ENCODE measurements around the gene TMEM19. TPM values are rescaled to one million over a fixed set of nuclear protein-coding genes. Genes with fewer than 3 reads are reported as not detected.

Gene TMEM19
- total and polyA plus RNA-seq, 2 of the 8 experiments (the other 6 are each of a cell fraction or from before 2014, with no cell fraction given): 12.6 to 19.1 TPM

GRCh38 chr12:71742998-71743397 is 57.1 kb downstream of the TMEM19 start:
- FAIRE-seq: no peak
- no peak overlapping the region for H2BK120ac ChIP-seq (replicated peaks; ENCODE audit: low read depth, low read length)
- no peaks in the 10 kb centered on the region for H4K20me1 ChIP-seq (replicated peaks in 1 of 2; ENCODE audit: control insufficient read depth in 1 of 2, insufficient read depth in 2 of 2, low read length in 2 of 2)
- CTCF ChIA-PET (ENCODE audit: partially characterized antibody): interaction anchor here (0.7 to 1.3 kb wide), 3 partner anchors 11 to 320 kb away, joined by 3 to 5 read pairs (median 3); no protein-coding TSS in a partner anchor
- no peaks in the 10 kb centered on the region for H3K4me1 ChIP-seq (replicated peaks in 1 of 4; ENCODE audit: control insufficient read depth in 3 of 4, insufficient read depth in 4 of 4, low read length in 3 of 4)
- no peaks in the 10 kb centered on the region for H3K27me3 ChIP-seq (replicated peaks in 1 of 4; ENCODE audit: control insufficient read depth in 3 of 4, extremely low read depth in 1 of 4, insufficient read depth in 3 of 4, low read length in 3 of 4)
- H2AK5ac ChIP-seq (ENCODE audit: low read depth, low read length): no peak overlapping the region
- H3K56ac ChIP-seq (replicated peaks; ENCODE audit: insufficient read length, low read depth, low read length): no peak overlapping the region
- no peak overlapping the region for H4K91ac ChIP-seq (replicated peaks; ENCODE audit: insufficient read length, low read length)
- H3K79me2 ChIP-seq (ENCODE audit: control insufficient read depth in 1 of 2, insufficient read depth in 2 of 2, low read length in 2 of 2): no peaks in the 10 kb centered on the region
- H3K4me2 ChIP-seq (ENCODE audit: insufficient read depth in 1 of 2, low read depth in 2 of 2, low read length in 2 of 2): no peak overlapping the region
- H2BK5ac ChIP-seq (ENCODE audit: low read depth, low read length): no peak overlapping the region
- no peak overlapping the region for H2AFZ ChIP-seq (ENCODE audit: low read length)
- H3K23me2 ChIP-seq (ENCODE audit: low read depth, low read length): no peaks in the 10 kb centered on the region
- H2BK12ac ChIP-seq (ENCODE audit: low read depth, low read length): no peak overlapping the region
- H3K23ac ChIP-seq (ENCODE audit: insufficient read length): no peak overlapping the region
- no peak overlapping the region for H4K8ac ChIP-seq (ENCODE audit: extremely low read depth, insufficient read depth, low read length)
- no peak overlapping the region for H3K27ac ChIP-seq (ENCODE audit: low read depth, low read length)
- H4K5ac ChIP-seq (ENCODE audit: insufficient read length, low read depth, low read length): no peak overlapping the region
- no peak for DNase-seq (ENCODE audit: low read depth in 1 of 2, low spot score in 2 of 2)
- POLR2A ChIA-PET (ENCODE audit: partially characterized antibody): no interaction called here
- H3K9ac ChIP-seq (replicated peaks in 1 of 4; ENCODE audit: extremely low read depth in 1 of 4, low read depth in 3 of 4, low read length in 3 of 4): no peak overlapping the region
- H3K18ac ChIP-seq (ENCODE audit: extremely low read depth, low read length): no peak overlapping the region
- H2BK20ac ChIP-seq (ENCODE audit: low read length): no peak overlapping the region
- no peaks in the 10 kb centered on the region for H3K9me3 ChIP-seq (ENCODE audit: insufficient read depth in 2 of 2, low read depth in 1 of 2, low read length in 1 of 2)
- H2BK15ac ChIP-seq (ENCODE audit: low read length): no peak overlapping the region
- no peak overlapping the region for H3K14ac ChIP-seq (ENCODE audit: insufficient read length)
- no peak overlapping the region for H3K4ac ChIP-seq (replicated peaks; ENCODE audit: insufficient read length, low read depth, low read length)
- WGBS, 2 experiments (ENCODE audit: extremely low coverage in 1 of 2, insufficient coverage in 1 of 2, insufficient read length in 1 of 2, insufficient replicate concordance in 2 of 2, low coverage in 1 of 2, low lambda C conversion rate in 2 of 2, missing lambda C conversion rate in 1 of 2): 0% methylated on average over 1 of the region's 1 CpG; no CpG with 5 or more reads in 1 of the 2 experiments
- no peaks in the 10 kb centered on the region for H3K79me1 ChIP-seq (ENCODE audit: low read depth, low read length)
- H3K4me3 ChIP-seq (ENCODE audit: extremely low read depth in 1 of 4, insufficient read depth in 2 of 4, low read depth in 3 of 4, low read length in 4 of 4): no peak overlapping the region
- no peaks in the 10 kb centered on the region for H3K36me3 ChIP-seq (ENCODE audit: control insufficient read depth in 2 of 4, insufficient read depth in 4 of 4, low read length in 3 of 4)
- no peak for TF ChIP-seq CTBP2 (IDR thresholded peaks at IDR 0.05; ENCODE audit: borderline replicate concordance, insufficient read depth, insufficient read length, low read length)
- TF ChIP-seq, protein P1, sequence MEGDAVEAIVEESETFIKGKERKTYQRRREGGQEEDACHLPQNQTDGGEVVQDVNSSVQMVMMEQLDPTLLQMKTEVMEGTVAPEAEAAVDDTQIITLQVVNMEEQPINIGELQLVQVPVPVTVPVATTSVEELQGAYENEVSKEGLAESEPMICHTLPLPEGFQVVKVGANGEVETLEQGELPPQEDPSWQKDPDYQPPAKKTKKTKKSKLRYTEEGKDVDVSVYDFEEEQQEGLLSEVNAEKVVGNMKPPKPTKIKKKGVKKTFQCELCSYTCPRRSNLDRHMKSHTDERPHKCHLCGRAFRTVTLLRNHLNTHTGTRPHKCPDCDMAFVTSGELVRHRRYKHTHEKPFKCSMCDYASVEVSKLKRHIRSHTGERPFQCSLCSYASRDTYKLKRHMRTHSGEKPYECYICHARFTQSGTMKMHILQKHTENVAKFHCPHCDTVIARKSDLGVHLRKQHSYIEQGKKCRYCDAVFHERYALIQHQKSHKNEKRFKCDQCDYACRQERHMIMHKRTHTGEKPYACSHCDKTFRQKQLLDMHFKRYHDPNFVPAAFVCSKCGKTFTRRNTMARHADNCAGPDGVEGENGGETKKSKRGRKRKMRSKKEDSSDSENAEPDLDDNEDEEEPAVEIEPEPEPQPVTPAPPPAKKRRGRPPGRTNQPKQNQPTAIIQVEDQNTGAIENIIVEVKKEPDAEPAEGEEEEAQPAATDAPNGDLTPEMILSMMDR (IDR thresholded peaks at IDR 0.05; ENCODE audit: control extremely low read depth in 1 of 3, insufficient read depth in 1 of 3, low read depth in 1 of 3, low read length in 3 of 3): no peak

Measured in H1 (cell line).